GM18499 (cell line): ENCODE results near the gene ADARB2.
"Not testable (repeated sequence)": the region's sequence is repeated elsewhere in the genome, so short reads cannot be mapped to it uniquely, and the experiment has no call there.

Source experiments
- ATAC-seq: cut with Tn5 transposase; IDR thresholded peaks from one replicate; pipeline ENCODE4 v1.9.1; 2021; ENCODE audit warnings: moderate number of reproducible peaks; ENCODE audit not compliant: insufficient read depth, unreplicated experiment

ADARB2 gene

DNA sequence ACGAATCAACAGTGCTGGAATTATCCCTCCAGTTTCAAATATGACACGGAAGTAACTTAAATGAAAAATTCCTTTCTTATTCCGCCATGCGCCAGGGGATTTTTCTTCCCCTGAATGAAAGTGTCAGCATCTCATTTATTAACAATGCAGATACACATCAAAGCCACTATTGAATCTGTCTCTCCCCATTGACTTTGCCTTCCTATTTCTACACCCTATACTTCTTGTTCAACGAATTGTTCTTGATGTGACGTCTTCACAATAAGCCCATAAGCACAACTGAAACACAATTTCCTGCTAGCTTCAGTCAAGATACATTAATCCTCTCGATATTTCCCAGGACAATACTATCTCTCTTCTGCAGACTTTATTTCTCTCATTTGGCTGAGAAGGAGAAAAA, 253.5 kb downstream of the ADARB2 start:
- ATAC-seq, result no peak

DNA sequence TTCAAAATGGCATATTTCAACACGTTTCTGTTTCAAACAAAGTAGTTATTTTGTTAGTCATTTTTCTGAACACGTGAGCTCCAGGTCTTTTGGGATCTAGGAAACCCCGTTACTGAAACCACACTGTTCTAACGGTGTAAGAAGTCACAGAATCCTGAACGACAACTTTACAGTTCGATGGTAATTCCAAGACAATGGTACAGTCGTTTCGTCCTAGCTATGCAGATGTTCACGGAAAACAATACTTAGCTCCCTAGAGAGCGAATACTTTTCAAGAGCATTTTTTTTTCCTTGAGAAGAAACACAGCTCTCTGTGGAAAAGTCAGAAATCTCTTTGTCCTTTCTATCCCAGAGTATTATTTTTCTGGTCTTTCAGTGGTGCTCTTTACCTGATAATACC, 254.1 kb downstream of the ADARB2 start:
- no peak for ATAC-seq

DNA sequence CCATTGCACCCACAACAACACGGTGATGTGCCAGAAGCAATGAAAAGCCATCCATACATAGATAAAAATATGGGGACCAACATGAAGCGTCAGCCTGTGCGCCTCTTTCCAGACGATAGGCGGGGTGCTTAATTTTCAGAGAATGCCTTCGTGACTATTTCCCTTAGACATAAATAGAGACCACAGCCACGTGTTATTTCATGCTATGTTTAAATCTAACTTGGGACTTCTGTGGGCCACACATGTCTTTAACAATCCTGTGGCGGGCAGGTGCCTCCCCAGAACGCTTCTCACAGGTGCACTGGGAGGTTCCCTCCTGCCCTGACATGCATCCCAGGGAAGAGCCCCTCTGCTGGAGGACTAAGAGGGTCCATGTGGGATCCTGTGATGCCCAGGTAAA, 259.7 kb downstream of the ADARB2 start:
- no peak for ATAC-seq

DNA sequence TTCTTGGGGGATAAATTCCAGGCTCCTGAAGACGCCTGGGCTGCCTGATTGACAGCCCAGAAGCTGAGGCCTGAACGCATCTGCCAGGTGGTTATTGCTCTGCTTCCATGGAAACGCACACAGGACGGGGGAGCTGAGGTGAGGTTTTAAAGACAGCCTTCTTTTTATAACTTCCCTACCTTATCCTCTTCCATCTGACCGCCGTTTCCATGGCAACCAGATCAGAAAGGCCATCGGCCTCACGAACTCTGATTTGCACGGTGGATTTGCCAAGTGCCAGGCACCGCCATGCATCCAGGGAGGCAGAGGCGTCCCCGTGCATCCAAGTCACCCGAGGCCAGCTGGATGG, 260.9 kb downstream of the ADARB2 start:
- no peak for ATAC-seq

DNA sequence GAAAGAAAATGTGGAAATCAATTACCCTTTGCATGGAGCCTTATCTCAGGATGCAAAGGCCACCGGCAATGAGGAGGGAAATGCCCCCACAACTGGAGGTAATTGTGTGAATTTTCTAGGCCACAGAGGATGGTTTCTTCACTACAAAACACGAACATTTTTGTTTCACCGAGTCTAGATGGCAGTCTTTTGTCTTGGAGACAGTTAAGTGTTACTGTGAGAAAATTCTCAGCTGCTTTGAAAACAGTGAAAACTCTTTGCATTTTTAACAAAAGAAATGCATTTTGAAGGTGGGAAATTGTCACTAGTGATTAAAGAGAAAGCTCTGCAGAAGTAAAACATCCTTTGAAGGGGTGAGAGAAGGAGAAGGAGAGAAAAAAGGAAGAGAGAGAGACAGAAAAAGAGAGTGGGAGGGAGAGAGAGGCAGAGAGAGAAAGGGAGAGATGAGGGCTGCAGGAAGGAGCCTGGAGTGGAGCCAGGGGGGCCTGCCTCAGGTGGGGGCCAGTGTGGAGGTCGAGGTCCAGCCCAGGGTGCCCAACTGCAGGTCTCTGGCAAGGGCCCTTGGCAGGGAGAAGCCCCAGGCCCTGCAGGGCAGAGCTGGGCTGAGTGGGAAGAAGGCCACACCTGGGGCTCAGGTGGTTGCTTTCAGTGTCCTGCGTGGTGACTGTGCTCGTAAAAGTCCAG, 261.4 kb downstream of the ADARB2 start:
- no peak for ATAC-seq

DNA sequence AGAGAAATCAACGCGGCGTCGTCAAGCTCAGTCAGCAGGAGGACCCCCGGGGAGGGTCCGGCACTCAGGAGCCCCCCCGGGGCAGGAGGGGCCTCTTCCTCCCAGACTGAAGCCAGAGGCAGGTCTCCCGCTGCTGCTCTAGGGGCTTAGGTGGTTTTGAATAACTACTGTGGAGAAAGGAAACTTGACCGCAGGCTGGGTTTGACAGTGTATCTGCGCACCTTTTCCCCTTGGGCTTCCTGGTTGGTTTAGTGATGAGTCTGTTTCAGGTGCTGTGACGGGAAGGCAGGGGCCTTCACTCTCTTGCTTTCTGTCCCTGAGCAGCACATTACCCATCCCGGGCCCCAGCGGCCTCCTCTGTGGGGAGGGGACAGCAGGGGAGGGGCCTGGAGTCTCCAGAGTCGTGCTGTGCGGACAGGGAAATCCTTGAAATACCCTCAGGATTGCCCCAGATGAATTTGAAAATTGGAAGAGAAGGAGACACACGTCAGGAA, 262.2 kb downstream of the ADARB2 start:
- no peak for ATAC-seq

DNA sequence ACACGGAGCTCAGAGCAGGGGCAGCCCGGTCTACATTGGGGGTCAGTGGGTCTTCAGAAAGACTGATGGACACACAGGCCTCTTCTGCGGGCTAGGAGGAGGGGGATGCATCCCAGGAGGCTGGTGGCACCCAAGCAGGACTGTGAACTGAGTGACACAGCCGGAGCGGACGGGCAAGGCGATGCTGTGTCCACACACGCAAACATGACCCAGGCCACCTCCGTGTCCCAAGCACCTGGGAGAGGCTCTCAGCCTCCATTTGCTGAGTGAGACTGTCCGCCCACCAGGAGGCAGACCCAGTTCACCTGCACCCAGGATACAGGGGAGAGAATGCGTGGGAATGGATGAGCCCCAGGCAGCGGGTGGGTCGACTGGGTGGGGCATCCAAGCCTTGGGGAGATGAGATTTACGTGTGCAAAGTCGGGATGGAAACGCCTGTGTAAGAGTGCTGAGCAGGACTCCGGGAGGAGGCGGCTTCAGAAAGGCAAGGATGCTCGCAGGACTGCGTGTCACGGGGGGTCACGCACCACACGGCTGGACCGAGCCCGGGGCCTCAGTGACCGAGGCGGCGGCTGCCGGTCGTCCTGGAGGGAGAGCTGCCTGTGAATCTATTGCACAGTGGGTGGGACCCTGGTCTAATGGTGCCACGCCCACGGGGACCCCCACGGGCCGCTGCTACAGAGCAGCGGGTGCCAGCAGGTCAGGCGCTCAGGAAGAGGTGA, 262.8 kb downstream of the ADARB2 start:
- ATAC-seq, result no peak

DNA sequence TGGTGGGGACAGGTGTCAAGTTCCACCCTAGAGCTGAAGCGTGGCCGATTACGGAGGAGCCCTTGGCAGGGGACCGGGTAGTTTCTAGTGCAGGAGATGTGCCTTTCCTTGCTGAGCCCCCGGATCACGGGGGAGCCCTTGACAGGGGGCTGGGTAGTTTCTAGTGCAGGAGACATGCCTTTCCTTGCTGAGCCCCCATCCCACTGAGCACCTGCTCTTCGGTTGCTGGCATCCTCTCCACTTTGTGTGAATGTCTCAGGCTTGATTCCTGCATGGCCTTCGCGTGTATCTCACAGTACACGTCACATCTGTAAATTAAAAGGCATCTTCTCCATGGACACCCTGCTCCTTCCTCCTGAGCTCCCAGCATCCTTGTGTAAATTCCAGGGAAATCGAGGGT, 263.5 kb downstream of the ADARB2 start:
- ATAC-seq, result no peak

DNA sequence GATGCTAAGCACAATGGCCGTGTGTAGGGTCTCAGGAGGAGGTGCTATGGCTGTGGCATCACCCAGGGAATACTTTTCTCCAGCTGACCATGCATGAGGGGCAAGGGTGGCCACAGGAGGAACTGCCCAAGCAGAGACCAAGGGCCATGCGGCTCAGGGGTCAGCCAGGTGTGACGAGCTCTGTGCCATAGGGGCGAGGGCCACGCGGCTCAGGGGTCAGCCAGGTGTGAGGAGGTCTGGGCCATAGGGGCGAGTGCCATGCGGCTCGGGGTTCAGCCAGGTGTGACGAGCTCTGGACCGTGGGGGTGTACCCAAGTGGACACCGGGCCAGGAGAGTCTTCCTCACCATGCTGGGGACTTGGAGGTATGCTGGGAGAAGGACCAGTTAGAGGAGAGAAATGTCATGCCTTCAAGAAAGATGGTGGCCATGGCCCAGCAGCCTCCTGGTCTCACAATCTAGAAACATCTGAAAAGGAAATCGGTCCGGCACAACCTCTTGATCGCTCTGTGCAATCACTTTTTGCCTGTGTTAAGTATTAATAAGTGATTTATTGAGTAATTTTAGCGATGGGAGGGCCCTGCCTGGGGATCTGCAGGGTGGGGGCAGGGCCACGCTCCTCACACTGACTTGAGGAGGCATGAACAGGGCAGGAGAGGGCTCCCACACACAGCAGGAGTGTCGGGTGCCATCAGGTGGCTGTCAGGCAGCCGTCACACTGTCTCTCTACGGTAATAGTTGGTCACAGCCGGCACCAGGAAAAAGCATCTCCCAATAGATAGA, 265.0 kb downstream of the ADARB2 start:
- ATAC-seq, result no peak

DNA sequence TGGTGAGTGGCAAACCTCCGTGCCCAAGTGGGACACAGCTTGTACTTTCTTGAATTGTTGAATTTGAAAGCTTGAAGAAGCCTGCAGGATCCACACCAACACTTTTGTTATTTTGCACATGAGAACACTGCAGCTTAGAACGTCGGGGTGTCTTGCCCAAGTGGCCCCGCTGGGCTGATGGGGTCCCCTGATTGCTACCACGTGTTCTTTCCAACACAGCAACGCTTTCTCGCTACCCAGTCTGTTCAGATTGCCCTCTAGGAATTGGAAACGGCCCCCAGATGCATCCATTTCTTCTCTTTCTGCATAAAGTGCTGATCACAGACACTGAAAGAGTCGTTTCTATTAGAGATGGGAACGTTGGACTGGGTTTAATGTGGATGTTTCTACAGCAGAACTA, 268.5 kb downstream of the ADARB2 start:
- ATAC-seq, result no peak

DNA sequence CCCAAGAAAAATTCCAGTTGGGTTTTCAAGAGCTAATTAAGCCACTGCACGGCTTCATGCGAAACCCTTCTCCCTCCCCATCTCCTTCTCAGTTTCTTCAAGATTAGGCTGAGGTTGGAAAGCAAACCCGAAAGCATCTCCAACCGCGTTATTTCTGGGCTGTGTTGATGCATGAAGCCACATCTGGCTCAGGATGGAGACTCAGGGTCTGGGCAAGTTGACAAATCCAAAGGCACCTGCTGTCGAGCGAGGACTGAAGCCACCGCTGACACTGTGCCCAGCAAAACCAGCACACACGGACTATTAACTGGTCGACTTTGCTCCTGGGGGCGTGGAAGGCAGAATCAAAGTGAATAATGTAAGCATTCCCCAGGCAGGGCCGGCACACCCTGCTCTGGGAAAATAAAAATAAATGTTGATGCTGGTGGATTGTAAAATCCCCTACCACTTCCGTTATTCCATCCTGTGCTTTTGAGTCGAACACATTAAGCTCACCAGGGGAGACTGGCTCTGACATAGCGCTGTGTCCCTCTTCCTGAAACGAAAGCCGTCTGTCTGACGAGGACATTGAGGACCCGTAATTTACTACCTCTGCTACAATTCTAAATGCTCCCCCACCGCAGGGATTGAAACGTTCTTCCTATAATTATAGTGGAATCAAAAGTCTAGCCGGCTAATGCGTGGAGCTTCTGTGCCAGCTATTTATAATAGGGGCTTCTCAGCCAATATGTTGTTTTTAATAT, 269.8 kb downstream of the ADARB2 start:
- ATAC-seq, result no peak

DNA sequence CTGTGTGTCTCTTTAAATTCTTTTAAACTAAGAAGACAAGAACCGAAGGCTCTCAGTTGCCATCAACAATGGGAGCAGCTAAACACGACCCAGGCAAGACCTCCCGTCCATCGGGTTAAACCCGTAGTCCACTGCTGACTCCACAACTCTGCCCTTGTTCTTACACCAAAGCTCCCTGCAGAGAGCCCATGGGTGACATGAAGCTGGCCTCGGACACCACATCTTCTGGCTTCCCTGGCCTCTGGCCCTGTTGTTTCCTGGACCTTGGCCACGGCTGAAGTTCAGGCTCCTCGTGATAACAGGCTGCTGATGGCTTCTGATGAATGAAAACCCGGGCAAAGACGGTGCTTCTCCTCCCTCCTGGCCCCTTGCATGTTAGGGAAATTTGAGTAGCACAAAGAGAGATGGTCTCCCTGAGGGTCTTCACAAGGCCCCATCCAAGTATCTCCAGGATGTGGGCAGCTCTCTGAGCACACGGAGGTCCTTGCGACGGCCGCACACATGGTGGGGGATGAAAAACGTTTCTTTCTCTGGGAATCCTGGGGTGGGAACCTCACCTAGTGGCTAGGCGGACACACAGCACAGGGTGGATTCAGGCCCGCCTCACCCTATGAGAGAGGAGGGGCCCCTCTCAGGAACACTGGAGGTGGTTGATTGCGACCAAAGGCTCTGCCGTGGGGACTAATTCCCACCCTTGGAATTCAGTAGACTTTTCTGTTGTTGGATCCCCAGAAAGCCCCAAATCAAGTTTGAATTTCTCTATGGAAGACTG, 271.1 kb downstream of the ADARB2 start:
- ATAC-seq, result no peak

DNA sequence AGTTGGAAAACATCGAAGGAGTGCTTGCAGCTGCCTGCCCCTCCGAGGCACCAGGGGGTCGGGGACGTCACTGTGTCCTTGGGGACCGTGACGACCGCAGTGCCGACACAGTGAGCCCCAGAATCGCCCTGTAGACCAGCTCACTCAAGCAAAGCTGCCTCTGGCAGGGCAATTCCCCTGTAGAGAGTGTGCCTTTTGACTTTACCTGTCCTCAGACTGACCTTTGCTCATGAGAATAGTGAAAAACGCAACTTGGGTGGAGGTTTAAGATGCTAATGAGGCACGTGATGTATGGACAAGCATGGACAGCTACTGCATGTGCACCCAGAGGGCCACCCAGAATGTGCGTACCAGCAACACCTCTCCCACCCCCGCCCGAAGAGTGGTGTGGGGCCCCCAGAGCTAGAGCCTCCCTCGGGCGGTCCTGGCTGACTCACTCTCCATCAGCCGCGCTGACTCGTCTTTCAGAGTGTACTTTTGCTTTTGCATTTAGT, 271.9 kb downstream of the ADARB2 start:
- ATAC-seq, result no peak

DNA sequence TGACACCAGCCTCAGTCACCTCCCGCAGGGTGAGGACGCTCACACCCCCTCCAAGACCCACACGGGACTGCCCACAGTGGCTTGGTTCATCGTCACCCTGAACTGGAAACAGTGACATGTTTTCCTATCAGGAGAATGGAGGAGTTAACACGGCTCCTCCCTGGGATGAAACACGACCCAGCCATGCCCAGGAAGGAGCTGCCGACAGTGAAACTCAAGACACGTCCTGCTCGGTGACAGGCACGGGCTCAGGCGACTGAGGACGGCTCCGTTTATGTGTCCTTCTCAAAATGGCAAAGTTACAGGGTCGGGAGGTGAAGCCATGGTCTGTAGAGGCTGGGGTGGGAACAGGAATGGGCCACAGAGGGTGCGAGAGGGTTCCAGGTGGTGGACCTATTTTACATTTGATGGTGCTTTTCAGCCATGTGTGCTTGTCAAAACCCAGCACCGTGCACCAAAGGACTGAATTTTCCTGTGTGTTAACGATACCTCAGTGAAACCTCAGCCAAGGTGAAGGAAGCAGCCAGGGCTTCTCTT, 272.4 kb downstream of the ADARB2 start:
- no peak for ATAC-seq

DNA sequence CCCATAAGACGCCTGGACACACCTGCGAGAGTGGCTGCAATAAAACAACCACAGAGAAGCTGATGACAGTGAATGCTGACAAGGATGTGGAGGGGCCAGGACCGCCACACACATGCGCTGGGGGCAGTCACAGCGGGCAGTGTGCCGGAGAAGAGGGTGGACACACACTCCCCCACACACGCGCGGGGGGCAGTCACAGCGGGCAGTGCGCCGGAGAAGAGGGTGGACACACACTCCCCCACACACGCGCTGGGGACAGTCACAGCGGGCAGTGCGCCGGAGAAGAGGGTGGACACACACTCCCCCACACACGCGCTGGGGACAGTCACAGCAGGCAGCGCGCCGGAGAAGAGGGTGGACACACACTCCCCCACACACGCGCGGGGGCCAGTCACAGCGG, 273.4 kb downstream of the ADARB2 start:
- not testable (repeated sequence) for ATAC-seq

DNA sequence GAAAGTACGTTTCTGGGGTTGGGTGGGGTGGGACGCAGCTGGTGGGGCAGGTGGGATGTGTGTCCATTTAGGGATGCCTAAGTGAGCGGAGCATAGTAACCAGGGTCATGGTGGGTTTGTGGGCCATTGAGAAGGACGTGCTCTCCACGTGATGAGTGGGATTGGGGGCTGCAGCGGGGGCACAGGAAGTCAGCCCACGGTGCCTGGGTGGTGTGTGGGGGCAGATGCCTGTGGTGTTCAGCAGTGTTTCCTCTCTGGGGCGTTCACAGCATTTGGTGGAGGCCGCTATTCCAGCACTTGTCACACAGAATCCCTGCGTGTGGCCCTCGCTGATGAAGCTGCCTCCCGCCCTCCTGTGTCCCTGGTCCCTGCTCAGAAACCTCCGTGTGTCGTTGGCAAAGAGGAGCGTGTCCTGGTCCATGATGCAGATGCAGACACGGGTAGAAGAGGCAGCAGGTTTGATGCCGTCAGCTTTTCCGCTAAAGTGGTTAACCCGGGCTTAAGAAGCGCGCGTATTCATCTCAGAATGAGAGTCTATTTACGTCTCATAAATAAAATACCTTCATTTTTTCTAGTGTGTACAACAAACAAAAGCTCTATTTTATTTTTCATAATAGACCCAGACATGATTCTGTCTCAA, 274.2 kb downstream of the ADARB2 start:
- no peak for ATAC-seq

DNA sequence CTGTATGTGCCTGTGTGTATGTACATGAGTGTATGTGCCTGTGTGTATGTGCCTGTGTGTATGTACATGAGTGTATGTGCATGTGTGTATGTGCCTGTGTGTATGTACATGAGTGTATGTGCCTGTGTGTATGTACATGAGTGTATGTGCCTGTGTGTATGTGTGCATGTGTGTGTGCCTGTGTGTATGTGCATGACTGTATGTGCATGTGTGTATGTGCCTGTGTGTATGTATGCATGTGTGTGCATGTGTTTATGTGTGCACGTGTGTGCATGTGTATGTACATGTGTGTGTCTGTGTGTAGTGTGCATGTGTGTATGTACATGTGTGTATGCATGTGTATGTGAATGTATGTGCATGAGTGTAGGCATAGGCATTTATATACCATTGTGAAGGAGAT, 274.8 kb downstream of the ADARB2 start:
- no peak for ATAC-seq

DNA sequence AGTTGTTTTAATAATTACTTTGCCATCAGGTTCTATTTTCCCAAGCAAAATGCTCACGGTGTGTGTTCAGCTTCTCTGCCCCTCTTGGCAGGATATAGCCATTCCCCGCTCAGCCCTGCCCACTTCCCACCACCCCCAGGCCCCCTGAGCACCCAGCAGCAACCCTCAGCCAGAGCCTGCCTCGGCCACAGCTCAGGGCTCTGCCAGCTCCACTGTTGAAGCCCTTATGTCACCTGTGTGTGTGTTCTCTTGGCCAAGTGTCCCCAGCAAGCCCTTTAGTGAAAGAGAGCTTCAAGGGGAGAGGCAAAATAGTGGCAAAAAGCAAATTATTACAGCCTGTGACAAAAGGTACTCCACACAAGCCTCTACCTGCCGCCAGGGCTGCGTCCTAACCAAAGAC, 275.3 kb downstream of the ADARB2 start:
- ATAC-seq, result no peak

DNA sequence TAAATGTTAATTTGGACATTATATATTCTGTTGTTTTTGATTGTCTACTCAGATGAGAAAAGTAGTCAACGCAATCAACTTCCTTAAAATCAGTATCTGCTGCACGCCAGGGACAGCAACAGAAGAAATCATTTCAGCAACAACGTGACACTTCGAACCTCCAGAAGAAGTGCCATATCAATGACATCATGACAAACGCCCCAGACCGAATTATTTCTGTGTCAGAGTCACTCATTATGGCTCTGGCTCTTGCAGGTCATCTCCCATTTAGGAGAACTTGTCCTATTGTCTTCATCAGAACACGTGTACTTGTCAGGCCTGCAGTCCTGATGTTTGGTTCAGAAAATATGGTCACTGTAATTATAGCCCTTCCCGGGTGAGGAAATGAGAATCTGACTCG, 276.3 kb downstream of the ADARB2 start:
- ATAC-seq, result no peak
